IPS-20b (cell line): ENCODE measurements around the gene NELFE.

ENCODE experiments used
- H3K27ac ChIP-seq: one replicate; pipeline ENCODE4 v1.5.1; 2013; ENCODE audit warnings: low read length
- H3K27me3 ChIP-seq: 2 replicates; pipeline ENCODE4 v1.6.1; 2013; ENCODE audit warnings: mild to moderate bottlenecking, low read length, inconsistent platforms; ENCODE audit not compliant: insufficient read depth
- H3K36me3 ChIP-seq: 2 replicates; pipeline ENCODE4 v1.6.1; 2013; ENCODE audit warnings: low read depth, mild to moderate bottlenecking, inconsistent platforms, low read length, moderate library complexity; ENCODE audit not compliant: insufficient read depth
- H3K4me1 ChIP-seq: 2 replicates; pipeline ENCODE4 v1.6.1; 2013; ENCODE audit warnings: mild to moderate bottlenecking, control low read depth, inconsistent platforms, low read length, moderate library complexity; ENCODE audit not compliant: insufficient read depth
- H3K4me3 ChIP-seq: 2 replicates; pipeline ENCODE4 v1.5.1; 2013; ENCODE audit warnings: mild to moderate bottlenecking, low read length, inconsistent platforms
- H3K9ac ChIP-seq: 2 replicates; pipeline ENCODE4 v1.6.1; 2013; ENCODE audit warnings: low read depth, mild to moderate bottlenecking, inconsistent platforms, low read length, moderate library complexity
- H3K9me3 ChIP-seq: 2 replicates; pipeline ENCODE4 v1.6.1; 2013; ENCODE audit warnings: mild to moderate bottlenecking, low read depth, low read length, inconsistent platforms; ENCODE audit not compliant: insufficient read depth

Gene NELFE

GRCh38 chr6:31971279-31971992, 12.7 kb upstream of the NELFE start:
- Histone ChIP-seq H3K36me3 (peaks cover 41% of the 10 kb centered on the region), H3K4me1 (no peaks in the 10 kb centered on the region; the same call in 1 of the 2 replicates), H3K4me3 (peak overlapping the region; percentile 81), H3K27ac (peak overlapping the region; percentile 58), H3K9me3 (no peaks in the 10 kb centered on the region), H3K27me3 (no peaks in the 10 kb centered on the region), H3K9ac (peak overlapping the region; percentile 83)

DNA sequence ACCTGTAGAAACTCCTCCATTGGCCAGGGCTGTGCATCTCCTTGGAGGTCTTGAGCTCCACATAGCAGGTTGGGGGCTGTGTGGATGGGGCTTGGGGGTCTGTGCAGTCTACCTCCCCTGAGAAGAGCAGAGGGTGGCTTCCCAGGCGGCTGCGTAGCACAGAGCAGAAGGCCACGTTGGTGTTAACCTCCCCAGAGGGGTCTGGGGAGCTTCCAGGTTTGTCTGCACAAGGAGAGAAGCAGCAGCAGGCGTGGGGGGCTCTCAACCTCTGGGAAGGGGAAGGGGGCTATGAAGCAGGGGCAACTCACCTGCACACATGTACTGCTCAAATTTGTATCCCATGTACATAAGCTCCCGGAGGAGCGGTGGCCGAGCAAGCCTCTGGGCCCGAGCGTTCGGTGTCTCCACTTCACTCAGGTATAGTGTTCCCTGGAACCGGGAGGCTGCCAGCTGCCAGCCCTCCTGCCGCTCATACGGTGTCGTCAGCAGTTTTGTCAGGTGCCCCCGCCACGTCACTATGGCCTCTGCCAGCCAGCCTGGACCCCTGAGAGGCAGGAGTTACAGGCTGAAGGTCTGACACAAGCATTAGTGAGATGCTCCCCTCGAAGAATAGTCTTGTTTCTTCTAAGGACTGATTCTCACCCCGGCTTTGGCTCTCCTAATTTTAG, 12.0 kb upstream of the NELFE start:
- Histone ChIP-seq H3K4me3 (peak overlapping the region; percentile 81), H3K36me3 (peaks cover 48% of the 10 kb centered on the region), H3K27ac (no peak overlapping the region)

GRCh38 chr6:31969712-31970603, 11.2 kb upstream of the NELFE start:
- Histone ChIP-seq H3K36me3 (peaks cover 55% of the 10 kb centered on the region), H3K27ac (no peak overlapping the region), H3K27me3 (no peaks in the 10 kb centered on the region), H3K9me3 (no peaks in the 10 kb centered on the region), H3K4me1 (no peaks in the 10 kb centered on the region; the same call in 1 of the 2 replicates), H3K9ac (no peak overlapping the region), H3K4me3 (no peak overlapping the region)

More for the DNA sequence above, 12.0 kb upstream of the NELFE start:
- H3K9ac ChIP-seq = no peak overlapping the region
- H3K4me1 ChIP-seq = no peaks in the 10 kb centered on the region; the same call in 1 of the 2 replicates
- H3K27me3 ChIP-seq = no peaks in the 10 kb centered on the region
- no peaks in the 10 kb centered on the region for H3K9me3 ChIP-seq

GRCh38 chr6:31968791-31969711, 10.3 kb upstream of the NELFE start:
- Histone ChIP-seq H3K9ac (no peak overlapping the region), H3K27ac (no peak overlapping the region), H3K36me3 (peaks cover 63% of the 10 kb centered on the region), H3K27me3 (no peaks in the 10 kb centered on the region), H3K9me3 (no peaks in the 10 kb centered on the region), H3K4me1 (no peaks in the 10 kb centered on the region; the same call in 1 of the 2 replicates), H3K4me3 (no peak overlapping the region)

- H3K36me3 ChIP-seq = peaks cover 70% of the 10 kb centered on the region
- no peaks in the 10 kb centered on the region for H3K27me3 ChIP-seq
- H3K9me3 ChIP-seq = no peaks in the 10 kb centered on the region
- no peaks in the 10 kb centered on the region; the same call in 1 of the 2 replicates for H3K4me1 ChIP-seq
- H3K4me3 ChIP-seq = no peak overlapping the region
- H3K27ac ChIP-seq = no peak overlapping the region
- no peak overlapping the region for H3K9ac ChIP-seq
These were observed 9.6 kb upstream of the NELFE start for GRCh38 chr6:31968326-31968725.

DNA sequence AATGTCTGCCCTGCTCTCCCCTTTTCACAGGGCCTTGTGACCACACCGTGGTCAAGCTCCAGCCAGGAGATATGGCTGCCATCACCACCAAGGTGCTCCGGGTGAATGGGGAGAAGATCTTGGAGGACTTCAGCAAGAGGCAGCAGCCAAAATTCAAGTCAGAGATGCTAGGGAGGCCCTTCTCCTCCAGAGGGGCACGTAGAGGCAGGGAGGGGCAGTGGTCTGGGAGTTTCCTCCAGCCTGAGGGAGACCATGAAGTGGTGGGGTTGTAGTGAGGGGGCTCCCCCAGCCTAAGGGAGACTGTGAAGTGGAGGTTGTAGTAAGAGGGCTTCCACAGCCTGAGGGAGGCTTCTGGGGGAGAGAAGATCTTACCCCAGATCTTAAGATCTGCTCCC, 9.2 kb upstream of the NELFE start:
- no peak overlapping the region for H3K9ac ChIP-seq
- H3K27me3 ChIP-seq = no peaks in the 10 kb centered on the region
- H3K27ac ChIP-seq = no peak overlapping the region
- no peaks in the 10 kb centered on the region; the same call in 1 of the 2 replicates for H3K4me1 ChIP-seq
- H3K36me3 ChIP-seq = peaks cover 73% of the 10 kb centered on the region
- H3K4me3 ChIP-seq = no peak overlapping the region
- no peaks in the 10 kb centered on the region for H3K9me3 ChIP-seq

GRCh38 chr6:31966997-31967925, 8.5 kb upstream of the NELFE start:
- Histone ChIP-seq H3K27ac (no peak overlapping the region), H3K4me1 (no peaks in the 10 kb centered on the region), H3K36me3 (peaks cover 80% of the 10 kb centered on the region), H3K27me3 (no peaks in the 10 kb centered on the region), H3K9me3 (no peaks in the 10 kb centered on the region), H3K4me3 (no peak overlapping the region), H3K9ac (no peak overlapping the region)

GRCh38 chr6:31966506-31966905, 7.7 kb upstream of the NELFE start:
- no peak overlapping the region for H3K4me3 ChIP-seq
- no peaks in the 10 kb centered on the region for H3K9me3 ChIP-seq
- no peak overlapping the region for H3K9ac ChIP-seq
- no peaks in the 10 kb centered on the region for H3K27me3 ChIP-seq
- peaks cover 87% of the 10 kb centered on the region for H3K36me3 ChIP-seq
- H3K4me1 ChIP-seq = no peaks in the 10 kb centered on the region
- no peak overlapping the region for H3K27ac ChIP-seq

DNA sequence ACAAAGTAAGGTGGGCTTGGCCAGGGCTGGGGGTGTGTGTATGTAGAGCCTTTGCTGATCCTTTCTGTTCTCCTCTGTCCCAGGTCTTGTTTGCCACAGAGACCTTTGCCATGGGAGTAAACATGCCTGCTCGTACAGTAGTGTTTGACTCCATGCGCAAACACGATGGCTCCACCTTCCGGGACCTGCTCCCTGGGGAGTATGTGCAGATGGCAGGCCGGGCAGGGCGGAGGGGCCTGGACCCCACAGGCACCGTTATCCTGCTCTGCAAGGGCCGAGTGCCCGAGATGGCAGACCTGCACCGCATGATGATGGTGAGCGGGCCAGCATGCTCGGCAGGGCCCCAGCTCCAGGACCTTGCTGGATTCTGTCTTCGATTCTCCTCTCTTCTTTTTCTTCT, 6.9 kb upstream of the NELFE start:
- H3K27me3 ChIP-seq = no peaks in the 10 kb centered on the region
- no peaks in the 10 kb centered on the region for H3K9me3 ChIP-seq
- H3K4me3 ChIP-seq = no peak overlapping the region
- H3K9ac ChIP-seq = no peak overlapping the region
- H3K4me1 ChIP-seq = no peaks in the 10 kb centered on the region
- peaks cover 96% of the 10 kb centered on the region for H3K36me3 ChIP-seq
- no peak overlapping the region for H3K27ac ChIP-seq

GRCh38 chr6:31963921-31964320, 5.2 kb upstream of the NELFE start:
- Histone ChIP-seq H3K4me1 (0 out of 2 replicates have a peak, but pooled peaks cover 7% of the 10 kb centered on the region), H3K27me3 (no peaks in the 10 kb centered on the region), H3K36me3 (peaks cover 86% of the 10 kb centered on the region), H3K4me3 (no peak overlapping the region), H3K9ac (no peak overlapping the region), H3K27ac (no peak overlapping the region), H3K9me3 (no peaks in the 10 kb centered on the region)
